ENCODE results near the gene CDH12. TPM values are rescaled to one million over a fixed set of nuclear protein-coding genes. Genes with fewer than 3 reads are reported as not detected.
"Not testable (repeated sequence)": the region's sequence is repeated elsewhere in the genome, so short reads cannot be mapped to it uniquely, and the experiment has no call there.

CDH12 gene
- total RNA-seq, 1 experiment from 2014 or later = 0.22 TPM

GRCh38 chr5:22567983-22568382 is 285.2 kb downstream of the CDH12 start:
- DNase-seq (ENCODE audit: low read depth) = no peak

GRCh38 chr5:22560147-22560546 is 293.0 kb downstream of the CDH12 start:
- peak; percentile 15 for DNase-seq (ENCODE audit: low read depth)

GRCh38 chr5:22557251-22557650 is 295.9 kb downstream of the CDH12 start:
- DNase-seq (ENCODE audit: low read depth) = no peak

GRCh38 chr5:22554475-22554874 is 298.7 kb downstream of the CDH12 start:
- no peak for DNase-seq (ENCODE audit: low read depth)

GRCh38 chr5:22549876-22550671 is 303.1 kb downstream of the CDH12 start:
- DNase-seq (ENCODE audit: low read depth) = no peak

- no peak for DNase-seq (ENCODE audit: low read depth)
These were observed 310.8 kb downstream of the CDH12 start for GRCh38 chr5:22542340-22542739.

GRCh38 chr5:22541037-22541436 is 312.1 kb downstream of the CDH12 start:
- DNase-seq (ENCODE audit: low read depth) = no peak

- DNase-seq (ENCODE audit: low read depth) = no peak
These were observed 313.4 kb downstream of the CDH12 start for GRCh38 chr5:22539762-22540161.

GRCh38 chr5:22531986-22532385 is 321.2 kb downstream of the CDH12 start:
- no peak for DNase-seq (ENCODE audit: low read depth)

- DNase-seq (ENCODE audit: low read depth) = no peak
These were observed 331.6 kb downstream of the CDH12 start for GRCh38 chr5:22521521-22521920.

GRCh38 chr5:22516497-22516896 is 336.6 kb downstream of the CDH12 start:
- not testable (repeated sequence) for DNase-seq (ENCODE audit: low read depth)

GRCh38 chr5:22514231-22514630 is 338.9 kb downstream of the CDH12 start:
- DNase-seq (ENCODE audit: low read depth) = no peak

- DNase-seq (ENCODE audit: low read depth) = no peak
These were observed 347.3 kb downstream of the CDH12 start for GRCh38 chr5:22505891-22506290.

GRCh38 chr5:22504411-22504810 is 348.7 kb downstream of the CDH12 start:
- DNase-seq (ENCODE audit: low read depth) = no peak

- DNase-seq (ENCODE audit: low read depth) = no peak
These were observed 352.6 kb downstream of the CDH12 start for GRCh38 chr5:22500556-22500955.

GRCh38 chr5:22496666-22497065 is 356.5 kb downstream of the CDH12 start:
- no peak for DNase-seq (ENCODE audit: low read depth)

- DNase-seq (ENCODE audit: low read depth) = no peak
These were observed 358.0 kb downstream of the CDH12 start for GRCh38 chr5:22495016-22495720.

GRCh38 chr5:22488427-22488826 is 364.7 kb downstream of the CDH12 start:
- no peak for DNase-seq (ENCODE audit: low read depth)

- DNase-seq (ENCODE audit: low read depth) = no peak
These were observed 372.8 kb downstream of the CDH12 start for GRCh38 chr5:22480305-22480704.

GRCh38 chr5:22473886-22474285 is 379.3 kb downstream of the CDH12 start:
- no peak for DNase-seq (ENCODE audit: low read depth)

GRCh38 chr5:22471154-22471553 is 382.0 kb downstream of the CDH12 start:
- DNase-seq (ENCODE audit: low read depth) = no peak

GRCh38 chr5:22470408-22470807 is 382.7 kb downstream of the CDH12 start:
- DNase-seq (ENCODE audit: low read depth) = no peak

GRCh38 chr5:22465616-22466015 is 387.5 kb downstream of the CDH12 start:
- DNase-seq (ENCODE audit: low read depth) = no peak

Data from M059J (cell line).